GM15510 (cell line): ENCODE measurements around the gene PRPF31.

ENCODE experiments used
- POLR2A ChIP-seq: IDR thresholded peaks from 3 replicates; pipeline ENCODE4 v1.6.1; 2011; ENCODE audit warnings: borderline replicate concordance; ENCODE audit not compliant: insufficient read length; ENCODE audit errors: extremely low read depth

The PRPF31 gene

GRCh38 chr19:54129617-54129996, 14.1 kb downstream of the PRPF31 start:
- no peak for TF ChIP-seq POLR2A

DNA sequence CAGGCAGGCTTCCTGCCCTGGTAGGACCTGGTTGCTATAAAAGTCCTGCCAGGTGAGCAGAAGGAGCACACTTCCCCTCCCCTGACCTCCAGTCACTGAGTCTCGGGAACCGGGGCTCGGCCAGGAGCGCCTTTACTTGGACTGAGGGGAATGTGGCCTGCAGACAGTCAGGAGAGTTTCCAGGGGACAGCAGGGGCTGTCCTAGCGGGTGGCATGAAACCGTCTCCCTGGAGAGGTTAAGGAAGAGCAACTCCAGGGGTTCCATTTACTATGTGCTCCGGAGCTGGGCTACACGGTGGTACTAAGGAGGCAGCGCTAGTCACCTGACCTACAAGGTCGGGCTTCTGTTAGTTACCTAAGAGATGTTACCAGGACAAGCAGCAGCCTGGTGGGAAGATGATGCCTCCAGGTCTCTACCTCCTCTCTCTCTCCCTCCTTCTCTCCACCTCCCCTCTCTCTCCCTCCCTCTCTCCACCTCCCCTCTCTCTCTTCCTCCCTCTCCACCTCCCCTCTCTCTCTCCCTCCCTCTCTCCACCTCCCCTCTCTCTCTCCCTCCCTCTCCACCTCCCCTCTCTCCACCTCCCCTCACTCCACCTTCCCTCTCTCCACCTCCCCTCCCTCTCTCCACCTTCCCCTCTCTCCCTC, 17.9 kb downstream of the PRPF31 start:
- TF ChIP-seq POLR2A, result no peak

DNA sequence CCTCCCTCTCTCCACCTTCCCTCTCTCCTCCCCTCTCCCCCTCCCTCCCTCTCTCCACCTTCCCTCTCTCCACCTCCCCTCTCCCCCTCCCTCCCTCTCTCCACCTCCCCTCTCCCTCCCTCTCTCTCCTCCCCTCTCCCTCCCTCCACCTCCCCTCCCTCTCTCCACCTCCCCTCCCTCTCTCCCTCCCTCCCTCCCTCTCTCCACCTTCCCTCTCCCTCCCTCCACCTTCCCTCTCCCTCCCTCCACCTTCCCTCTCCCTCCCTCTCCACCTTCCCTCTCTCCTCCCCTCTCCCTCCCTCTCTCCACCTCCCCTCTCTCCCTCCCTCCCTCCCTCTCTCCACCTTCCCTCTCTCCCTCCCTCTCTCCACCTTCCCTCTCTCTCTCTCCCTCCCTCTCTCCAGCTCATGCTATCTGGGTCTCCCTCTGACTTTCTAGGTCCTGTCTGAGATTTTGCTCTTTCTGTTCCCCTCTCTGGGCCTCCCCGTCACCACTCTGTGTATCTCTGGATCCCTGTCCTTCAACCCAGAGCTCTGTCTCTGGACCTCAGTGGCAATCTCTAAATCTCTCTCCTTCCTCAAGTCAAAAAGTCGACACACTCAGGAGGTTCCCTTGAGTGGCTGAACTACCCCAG, 18.5 kb downstream of the PRPF31 start:
- TF ChIP-seq POLR2A, result no peak

DNA sequence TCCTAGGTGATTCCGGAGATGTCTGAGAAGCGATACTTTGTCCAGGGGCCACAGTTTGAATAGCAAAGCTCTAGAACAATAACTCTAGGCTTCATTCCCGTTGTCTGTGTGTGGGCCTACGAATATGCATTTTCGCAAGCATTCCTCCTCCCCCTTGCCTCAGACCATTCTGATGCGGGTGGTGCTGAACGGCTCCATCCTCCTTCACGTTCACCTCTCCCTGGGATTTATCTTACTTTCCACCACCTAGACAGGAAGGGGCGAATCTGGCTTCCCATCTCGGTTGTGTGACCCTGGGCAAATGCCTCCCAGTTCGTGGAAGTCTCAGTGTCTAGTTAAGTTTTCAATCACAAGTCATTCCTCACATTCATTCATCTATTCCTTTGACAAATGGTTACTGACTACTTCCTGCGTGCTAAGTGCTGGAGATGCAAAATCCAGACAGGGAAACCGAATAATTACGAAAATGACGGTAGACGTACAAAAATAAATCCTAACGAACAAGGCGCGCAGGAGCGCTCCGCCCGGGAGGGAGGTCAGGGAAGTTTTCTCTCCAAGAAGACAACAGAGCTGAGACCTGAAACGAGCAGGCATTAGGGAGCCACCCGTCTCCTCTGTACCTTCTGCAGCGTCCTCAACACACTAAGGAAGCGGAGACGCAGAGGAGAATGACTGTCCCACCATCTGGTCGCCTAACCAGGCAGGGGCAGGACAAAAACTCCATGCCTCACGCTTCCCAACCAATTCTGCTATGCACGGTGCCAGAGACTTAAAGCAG, 20.7 kb downstream of the PRPF31 start:
- no peak for TF ChIP-seq POLR2A

DNA sequence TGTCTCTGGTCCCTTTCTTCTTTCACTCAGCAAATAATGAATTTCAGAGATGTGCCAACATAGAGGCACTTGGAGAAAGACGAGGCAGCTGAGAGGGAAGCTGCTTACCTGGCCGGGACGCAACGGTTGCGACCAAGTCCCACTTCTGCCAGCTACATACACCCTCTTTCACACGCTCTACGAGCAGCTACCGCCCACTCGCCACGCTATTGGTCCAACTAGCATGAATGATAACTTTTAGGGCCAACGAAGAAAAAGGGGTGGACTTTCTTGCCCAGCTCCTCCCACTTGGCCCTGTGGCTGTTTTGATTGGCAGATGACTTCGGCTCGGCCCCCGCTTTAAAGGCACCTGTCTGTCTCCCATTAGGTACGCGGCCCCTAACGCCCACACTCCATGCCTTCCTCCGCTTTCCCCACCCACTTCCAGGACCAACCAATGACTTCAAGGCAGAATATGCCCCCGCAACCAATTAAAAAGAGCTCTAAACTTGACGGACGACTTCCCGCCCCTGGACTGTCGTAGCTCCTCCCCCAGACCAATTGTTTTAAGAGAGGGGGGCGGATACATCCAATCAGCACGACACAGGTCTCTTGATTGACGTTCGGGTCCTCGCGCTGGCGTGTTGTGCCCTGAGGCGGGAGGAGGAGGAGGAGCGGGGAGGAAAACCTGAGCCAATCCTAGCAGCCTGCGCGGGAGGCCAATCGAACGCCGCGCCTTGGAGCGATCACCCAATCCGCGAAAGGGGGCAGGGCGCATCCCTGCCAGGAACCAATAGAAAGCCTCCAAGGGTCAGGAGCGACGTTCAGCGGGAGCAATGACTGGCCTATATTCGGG, 21.5 kb downstream of the PRPF31 start:
- peak; percentile 77 for TF ChIP-seq POLR2A

- peak; percentile 85 for TF ChIP-seq POLR2A
Measured at GRCh38 chr19:54137699-54138488, 22.3 kb downstream of the PRPF31 start, which contains the start of gene CNOT3. TSS of gene CNOT3 (plus strand) at chr19:54137762. CDS start at chr19:54142979, 5,217 bp downstream.

DNA sequence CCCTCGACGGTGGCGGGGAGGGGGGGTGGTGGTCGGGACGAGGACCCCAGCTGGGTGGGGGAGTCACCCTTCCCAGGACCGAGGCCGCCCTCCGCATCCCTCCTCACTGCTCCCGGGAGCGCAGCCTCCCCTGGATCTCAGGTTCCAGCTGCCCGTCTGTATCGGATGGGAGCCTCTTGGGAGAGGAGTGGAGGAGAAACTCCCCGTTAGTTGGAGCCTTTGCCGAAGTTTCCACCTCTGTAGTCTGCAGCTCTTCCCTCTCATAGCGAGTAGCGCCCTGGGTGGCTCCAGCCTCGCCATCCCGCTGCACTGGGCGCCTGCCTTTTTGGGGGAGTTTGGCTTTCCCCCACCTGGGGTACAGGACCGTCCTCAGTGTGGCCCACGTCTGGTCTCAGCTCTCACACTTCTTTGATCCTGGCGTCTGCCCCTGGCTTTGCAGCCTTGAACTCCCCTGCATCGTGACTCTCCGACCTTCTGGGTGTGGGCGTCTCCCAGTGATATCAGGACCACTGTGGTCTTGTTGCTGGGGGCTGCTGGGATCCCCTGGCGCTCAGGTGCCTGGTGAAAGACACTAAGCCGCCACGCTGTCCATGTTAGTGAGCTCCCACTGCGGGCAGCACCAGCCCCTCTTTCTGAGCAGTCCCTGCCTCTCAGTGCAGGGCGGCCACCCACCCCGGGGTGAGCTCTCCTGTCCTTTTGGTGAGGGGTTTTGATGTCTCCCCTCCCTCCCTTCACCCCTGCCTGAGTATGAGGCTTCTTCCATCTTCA, 23.1 kb downstream of the PRPF31 start:
- no peak for TF ChIP-seq POLR2A

DNA sequence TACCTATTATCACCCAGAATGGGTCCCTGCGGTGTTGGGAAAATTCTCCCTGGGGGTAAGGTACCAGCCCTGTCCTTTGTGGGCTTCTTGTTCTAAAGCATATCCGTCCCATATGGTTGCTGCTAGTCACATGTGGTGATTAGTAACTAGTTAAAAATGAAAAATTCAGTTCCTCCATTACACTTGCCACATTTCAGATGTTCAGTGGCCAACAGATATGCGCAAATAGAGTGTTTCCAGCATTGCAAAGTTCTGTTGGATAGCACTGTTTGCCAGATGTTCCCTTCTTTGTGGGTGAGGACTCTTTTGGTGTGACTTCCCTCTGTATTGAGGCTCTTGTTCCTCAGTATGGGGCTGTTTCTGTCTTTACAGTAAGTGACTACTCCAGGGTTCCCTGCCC, 25.8 kb downstream of the PRPF31 start:
- TF ChIP-seq POLR2A, result no peak

- no peak for TF ChIP-seq POLR2A
Measured at GRCh38 chr19:54142166-54142780, 26.7 kb downstream of the PRPF31 start.

DNA sequence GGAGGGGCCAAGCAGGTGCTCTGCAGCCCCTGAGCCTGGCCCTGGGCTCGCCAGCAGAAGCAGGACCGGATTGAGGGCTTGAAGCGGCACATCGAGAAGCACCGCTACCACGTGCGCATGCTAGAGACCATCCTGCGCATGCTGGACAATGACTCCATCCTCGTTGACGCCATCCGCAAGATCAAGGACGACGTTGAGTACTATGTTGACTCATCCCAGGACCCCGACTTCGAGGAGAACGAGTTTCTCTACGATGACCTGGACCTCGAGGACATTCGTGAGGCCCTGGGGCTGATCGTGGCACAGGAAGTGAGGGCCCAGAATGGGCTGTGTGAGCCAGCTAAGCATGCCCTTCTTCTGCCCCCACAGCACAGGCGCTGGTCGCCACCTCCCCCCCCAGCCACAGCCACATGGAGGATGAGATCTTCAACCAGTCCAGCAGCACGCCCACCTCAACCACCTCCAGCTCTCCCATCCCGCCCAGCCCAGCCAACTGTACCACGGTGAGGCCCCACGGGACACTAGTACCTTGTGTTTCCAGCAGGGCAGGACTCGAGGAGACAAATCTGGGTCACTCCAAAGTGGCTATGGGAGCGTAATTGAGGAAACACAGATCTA, 30.1 kb downstream of the PRPF31 start:
- TF ChIP-seq POLR2A, result no peak

DNA sequence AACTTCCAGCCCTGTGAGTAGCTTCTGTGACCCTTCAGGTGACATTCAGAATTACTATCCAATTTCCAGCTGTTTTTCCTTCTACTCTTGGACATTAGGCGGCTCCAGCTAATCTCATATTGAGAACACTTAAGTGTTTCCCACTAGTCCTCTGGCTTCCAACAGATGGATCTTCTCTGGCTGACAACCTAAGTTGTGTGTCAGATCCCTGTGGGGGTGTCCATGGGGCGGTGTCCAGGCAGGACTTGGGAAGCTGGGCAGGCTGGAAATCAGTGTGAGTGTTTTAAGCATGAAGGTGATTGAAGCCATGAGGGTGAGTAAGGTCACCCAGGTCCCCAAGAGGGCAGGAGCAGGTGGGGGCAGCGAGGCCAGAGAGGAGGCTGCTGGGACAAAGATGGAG, 32.1 kb downstream of the PRPF31 start:
- no peak for TF ChIP-seq POLR2A

GRCh38 chr19:54148158-54148557, 32.6 kb downstream of the PRPF31 start:
- TF ChIP-seq POLR2A, result no peak
